HepG2 (cell line): ENCODE data around the gene KDM2B. TPM values are rescaled to one million over a fixed set of nuclear protein-coding genes. Genes with fewer than 3 reads are reported as not detected.

Source experiments
- ARNT2 ChIP-seq: sonication (generic); formaldehyde crosslinking; IDR thresholded peaks from 2 replicates; pipeline ENCODE4 v1.8.0; 2022; ENCODE audit warnings: mild to moderate bottlenecking, low read depth, missing genetic modification reagents, moderate library complexity
- CEBPB ChIP-seq: IDR thresholded peaks from 2 replicates; pipeline ENCODE4 v1.6.1; 2011; ENCODE audit warnings: low read depth, low read length, improper control_type of control experiment, borderline replicate concordance
- ELF3 ChIP-seq: IDR thresholded peaks from 2 replicates; pipeline ENCODE4 v1.6.1; 2016; ENCODE audit warnings: missing genetic modification reagents, missing compliant biosample characterization
- MEIS2 ChIP-seq: sonication (generic); formaldehyde crosslinking; IDR thresholded peaks from 2 replicates; pipeline ENCODE4 v1.9.0; 2021; ENCODE audit warnings: mild to moderate bottlenecking, missing genetic modification reagents
- NFYB ChIP-seq: sonication (generic); formaldehyde crosslinking; IDR thresholded peaks from 2 replicates; pipeline ENCODE4 v1.4.0; 2020; ENCODE audit warnings: missing genetic modification reagents
- SAP130 ChIP-seq: IDR thresholded peaks from 2 replicates; pipeline ENCODE4 v1.6.1; 2016; ENCODE audit warnings: low read depth
- SOX6 ChIP-seq, 2 experiments: fragments of 450-650 bp in 1 of 2; sonication (generic) in 1 of 2; formaldehyde crosslinking in 1 of 2; IDR thresholded peaks; 2 replicates each; pipeline versions ENCODE4 v1.4.0 to v1.6.1; 2017 to 2020; ENCODE audit warnings: antibody characterized with exemption in 1 of 2, mild to moderate bottlenecking in 1 of 2, missing genetic modification reagents in 1 of 2
- TBL1XR1 ChIP-seq: fragments of 150-350 bp; IDR thresholded peaks from 2 replicates; pipeline ENCODE4 v1.6.1; 2014; ENCODE audit warnings: borderline replicate concordance, low read length; ENCODE audit not compliant: partially characterized antibody
- WIZ ChIP-seq: sonication (generic); formaldehyde crosslinking; IDR thresholded peaks from 2 replicates; pipeline ENCODE4 v1.5.1; 2020; ENCODE audit warnings: mild to moderate bottlenecking, missing genetic modification reagents
- ZNF451 ChIP-seq: sonication (generic); formaldehyde crosslinking; IDR thresholded peaks from 2 replicates; pipeline ENCODE4 v1.5.0; 2020; ENCODE audit warnings: mild to moderate bottlenecking, missing genetic modification reagents
- ZNF672 ChIP-seq: sonication (generic); formaldehyde crosslinking; IDR thresholded peaks from 2 replicates; pipeline ENCODE4 v1.8.1; 2022; ENCODE audit warnings: missing genetic modification reagents
- ZNF724P ChIP-seq: sonication (generic); formaldehyde crosslinking; IDR thresholded peaks from 2 replicates; pipeline ENCODE4 v1.8.0; 2022; ENCODE audit warnings: missing genetic modification reagents, borderline replicate concordance
- ZNF772 ChIP-seq: sonication (generic); formaldehyde crosslinking; IDR thresholded peaks from 2 replicates; pipeline ENCODE4 v1.5.0; 2020; ENCODE audit warnings: mild to moderate bottlenecking, missing genetic modification reagents
- ZNF777 ChIP-seq: sonication (generic); formaldehyde crosslinking; IDR thresholded peaks from 2 replicates; pipeline ENCODE4 v1.4.0; 2020; ENCODE audit warnings: missing genetic modification reagents
- polyA plus RNA-seq, 8 experiments: library from polyadenylated mRNA; depleted of rRNA in 3 of 8; stranded (reverse) in 7 of 8; unstranded in 1 of 8; fragments of >200 nt; fragmentation: Illumina TruSeq in 4 of 8; extraction: Trizol in 4 of 8; gene quantifications; 2 replicates each; pipeline versions ENCODE4 v1.2.1 to v1.2.3, GENCODE V29; 2011 to 2016; ENCODE audit warnings: low read depth in 4 of 8, missing spikeins in 1 of 8, mixed read lengths in 1 of 8; ENCODE audit not compliant: insufficient read depth in 1 of 8
- total RNA-seq, 5 experiments: library from RNA; depleted of rRNA; stranded (reverse); fragments of >200 nt; fragmentation: Illumina TruSeq; extraction: Trizol; gene quantifications; 2 replicates each; pipeline ENCODE4 v1.2.3, GENCODE V29; 2016; ENCODE audit warnings: low read depth in 1 of 5
- TF ChIP-seq, protein P1 (sequence below): sonication (generic); formaldehyde crosslinking; conservative IDR thresholded peaks from 2 replicates; pipeline ENCODE4 v1.4.0; 2020; ENCODE audit warnings: missing genetic modification reagents
- TF ChIP-seq, protein P2 (sequence below): sonication (generic); formaldehyde crosslinking; IDR thresholded peaks from 2 replicates; pipeline ENCODE4 v1.8.0; 2022; ENCODE audit warnings: mild to moderate bottlenecking, missing genetic modification reagents, borderline replicate concordance
- TF ChIP-seq, protein P3 (sequence below): sonication (generic); formaldehyde crosslinking; IDR thresholded peaks from 2 replicates; pipeline ENCODE4 v1.4.0; 2020; ENCODE audit warnings: missing genetic modification reagents
- TF ChIP-seq, protein P4 (sequence below): sonication (generic); formaldehyde crosslinking; IDR thresholded peaks from 2 replicates; pipeline ENCODE4 v1.4.0; 2020; ENCODE audit warnings: mild to moderate bottlenecking, missing genetic modification reagents
- TF ChIP-seq, protein P5 (sequence below): sonication (generic); formaldehyde crosslinking; IDR thresholded peaks from 2 replicates; pipeline ENCODE4 v1.8.1; 2023; ENCODE audit warnings: mild to moderate bottlenecking, inconsistent platforms, moderate library complexity, missing genetic modification reagents, borderline replicate concordance

Gene KDM2B
- total and polyA plus RNA-seq, 2 of the 13 experiments (the other 11 are each of a cell fraction or from before 2014, with no cell fraction given), result 17.5 to 26.1 TPM

DNA sequence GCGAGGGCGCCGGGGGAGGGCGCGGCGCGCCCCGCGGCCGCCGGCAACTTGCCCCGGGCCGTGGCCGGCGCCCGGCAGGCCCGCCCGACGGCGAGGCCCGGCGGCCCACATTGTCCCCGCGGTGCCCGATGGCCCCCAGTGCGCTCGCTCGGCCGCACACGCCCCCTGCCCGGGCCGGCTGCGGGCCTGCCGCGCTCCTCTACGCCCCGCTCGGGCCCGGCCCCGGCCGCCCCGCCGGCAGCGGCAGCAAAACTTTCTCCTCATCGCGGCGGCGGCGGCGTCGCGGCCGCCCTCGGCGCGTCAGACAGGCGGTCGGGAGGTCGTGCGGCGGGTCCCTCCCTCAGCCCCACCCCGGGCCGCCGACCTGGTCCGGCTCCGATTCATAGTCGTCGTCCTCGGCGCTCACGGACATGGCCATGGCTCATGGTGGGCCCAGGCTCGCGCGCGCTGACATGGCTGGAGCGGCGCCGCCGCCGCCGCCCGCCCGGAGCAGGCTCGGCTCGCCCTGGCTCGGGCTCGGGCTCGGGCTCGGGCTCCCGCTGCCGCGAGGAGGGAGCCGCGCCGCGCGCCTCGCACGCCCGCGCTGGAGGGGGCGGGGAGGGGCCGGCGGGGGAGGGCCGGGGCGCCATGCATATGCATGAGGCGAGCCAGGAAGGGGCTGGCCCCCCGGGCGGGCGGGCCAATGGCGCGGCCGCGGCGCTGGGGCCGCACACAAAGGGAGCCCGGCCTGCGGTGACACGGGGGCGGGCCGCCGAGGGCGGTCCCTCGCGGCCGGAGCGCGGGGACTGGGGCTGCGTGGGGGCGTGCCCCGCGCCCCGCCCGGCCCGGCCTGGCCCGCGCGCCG lies 113.8 kb downstream of the KDM2B start (continued):
- TF ChIP-seq, protein P1, sequence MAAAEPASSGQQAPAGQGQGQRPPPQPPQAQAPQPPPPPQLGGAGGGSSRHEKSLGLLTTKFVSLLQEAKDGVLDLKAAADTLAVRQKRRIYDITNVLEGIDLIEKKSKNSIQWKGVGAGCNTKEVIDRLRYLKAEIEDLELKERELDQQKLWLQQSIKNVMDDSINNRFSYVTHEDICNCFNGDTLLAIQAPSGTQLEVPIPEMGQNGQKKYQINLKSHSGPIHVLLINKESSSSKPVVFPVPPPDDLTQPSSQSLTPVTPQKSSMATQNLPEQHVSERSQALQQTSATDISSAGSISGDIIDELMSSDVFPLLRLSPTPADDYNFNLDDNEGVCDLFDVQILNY (CRISPR knock-in tag), result 0 out of 2 replicates have a peak, but pooled peaks have one; percentile 34
- no peak for TF ChIP-seq TBL1XR1
- TF ChIP-seq SOX6 (IDR thresholded peaks at IDR 0.05), result no peak
- TF ChIP-seq SOX6 (CRISPR knock-in tag; IDR thresholded peaks at IDR 0.05), result no peak
- TF ChIP-seq ZNF724P, result peak; percentile 60; the same call in 1 of the 2 replicates
- TF ChIP-seq, protein P2, sequence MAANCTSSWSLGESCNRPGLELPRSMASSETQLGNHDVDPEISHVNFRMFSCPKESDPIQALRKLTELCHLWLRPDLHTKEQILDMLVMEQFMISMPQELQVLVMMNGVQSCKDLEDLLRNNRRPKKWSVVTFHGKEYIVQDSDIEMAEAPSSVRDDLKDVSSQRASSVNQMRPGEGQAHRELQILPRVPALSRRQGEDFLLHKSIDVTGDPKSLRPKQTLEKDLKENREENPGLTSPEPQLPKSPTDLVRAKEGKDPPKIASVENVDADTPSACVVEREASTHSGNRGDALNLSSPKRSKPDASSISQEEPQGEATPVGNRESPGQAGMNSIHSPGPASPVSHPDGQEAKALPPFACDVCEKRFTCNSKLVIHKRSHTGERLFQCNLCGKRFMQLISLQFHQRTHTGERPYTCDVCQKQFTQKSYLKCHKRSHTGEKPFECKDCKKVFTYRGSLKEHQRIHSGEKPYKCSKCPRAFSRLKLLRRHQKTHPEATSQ, result no peak
- peak; percentile 61 for TF ChIP-seq NFYB (CRISPR knock-in tag)
- TF ChIP-seq ZNF777 (CRISPR knock-in tag), result peak; percentile 92
- TF ChIP-seq WIZ (CRISPR knock-in tag), result no peak
- 0 out of 2 replicates have a peak, but pooled peaks have one; percentile 4 for TF ChIP-seq ELF3 (CRISPR knock-in tag)
- TF ChIP-seq, protein P3, sequence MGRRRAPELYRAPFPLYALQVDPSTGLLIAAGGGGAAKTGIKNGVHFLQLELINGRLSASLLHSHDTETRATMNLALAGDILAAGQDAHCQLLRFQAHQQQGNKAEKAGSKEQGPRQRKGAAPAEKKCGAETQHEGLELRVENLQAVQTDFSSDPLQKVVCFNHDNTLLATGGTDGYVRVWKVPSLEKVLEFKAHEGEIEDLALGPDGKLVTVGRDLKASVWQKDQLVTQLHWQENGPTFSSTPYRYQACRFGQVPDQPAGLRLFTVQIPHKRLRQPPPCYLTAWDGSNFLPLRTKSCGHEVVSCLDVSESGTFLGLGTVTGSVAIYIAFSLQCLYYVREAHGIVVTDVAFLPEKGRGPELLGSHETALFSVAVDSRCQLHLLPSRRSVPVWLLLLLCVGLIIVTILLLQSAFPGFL (CRISPR knock-in tag), result no peak
- 0 out of 2 replicates have a peak, but pooled peaks have one; percentile 24 for TF ChIP-seq ARNT2 (CRISPR knock-in tag)
- TF ChIP-seq CEBPB, result no peak
- peak; percentile 42 for TF ChIP-seq SAP130 (CRISPR knock-in tag)
- TF ChIP-seq ZNF672 (CRISPR knock-in tag), result 0 out of 2 replicates have a peak, but pooled peaks have one; percentile 23
- TF ChIP-seq MEIS2 (CRISPR knock-in tag), result 0 out of 2 replicates have a peak, but pooled peaks have one; percentile 10
- TF ChIP-seq ZNF451 (CRISPR knock-in tag), result 0 out of 2 replicates have a peak, but pooled peaks have one; percentile 39
- TF ChIP-seq, protein P4, sequence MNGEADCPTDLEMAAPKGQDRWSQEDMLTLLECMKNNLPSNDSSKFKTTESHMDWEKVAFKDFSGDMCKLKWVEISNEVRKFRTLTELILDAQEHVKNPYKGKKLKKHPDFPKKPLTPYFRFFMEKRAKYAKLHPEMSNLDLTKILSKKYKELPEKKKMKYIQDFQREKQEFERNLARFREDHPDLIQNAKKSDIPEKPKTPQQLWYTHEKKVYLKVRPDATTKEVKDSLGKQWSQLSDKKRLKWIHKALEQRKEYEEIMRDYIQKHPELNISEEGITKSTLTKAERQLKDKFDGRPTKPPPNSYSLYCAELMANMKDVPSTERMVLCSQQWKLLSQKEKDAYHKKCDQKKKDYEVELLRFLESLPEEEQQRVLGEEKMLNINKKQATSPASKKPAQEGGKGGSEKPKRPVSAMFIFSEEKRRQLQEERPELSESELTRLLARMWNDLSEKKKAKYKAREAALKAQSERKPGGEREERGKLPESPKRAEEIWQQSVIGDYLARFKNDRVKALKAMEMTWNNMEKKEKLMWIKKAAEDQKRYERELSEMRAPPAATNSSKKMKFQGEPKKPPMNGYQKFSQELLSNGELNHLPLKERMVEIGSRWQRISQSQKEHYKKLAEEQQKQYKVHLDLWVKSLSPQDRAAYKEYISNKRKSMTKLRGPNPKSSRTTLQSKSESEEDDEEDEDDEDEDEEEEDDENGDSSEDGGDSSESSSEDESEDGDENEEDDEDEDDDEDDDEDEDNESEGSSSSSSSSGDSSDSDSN, result peak; percentile 63; the same call in 1 of the 2 replicates
- no peak for TF ChIP-seq ZNF772 (CRISPR knock-in tag)
- TF ChIP-seq, protein P5, sequence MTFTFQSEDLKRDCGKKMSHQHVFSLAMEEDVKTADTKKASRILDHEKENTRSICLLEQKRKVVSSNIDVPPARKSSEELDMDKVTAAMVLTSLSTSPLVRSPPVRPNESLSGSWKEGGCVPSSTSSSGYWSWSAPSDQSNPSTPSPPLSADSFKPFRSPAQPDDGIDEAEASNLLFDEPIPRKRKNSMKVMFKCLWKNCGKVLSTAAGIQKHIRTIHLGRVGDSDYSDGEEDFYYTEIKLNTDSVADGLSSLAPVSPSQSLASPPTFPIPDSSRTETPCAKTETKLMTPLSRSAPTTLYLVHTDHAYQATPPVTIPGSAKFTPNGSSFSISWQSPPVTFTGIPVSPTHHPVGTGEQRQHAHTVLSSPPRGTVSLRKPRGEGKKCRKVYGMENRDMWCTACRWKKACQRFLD, result no peak
